Measurements from ENCODE around the gene CDT1. TPM values are rescaled to one million over a fixed set of nuclear protein-coding genes. Genes with fewer than 3 reads are reported as not detected.

Gene CDT1
- total RNA-seq, 1 donor from 2014 or later: 0.26 TPM

- DNase-seq (ENCODE audit: low read depth) (no peak), FAIRE-seq (no peak)
- TF ChIP-seq CTCF (IDR thresholded peaks at IDR 0.05; ENCODE audit: insufficient read depth, low read length, severe bottlenecking): no peak
- H3K36me3 ChIP-seq (ENCODE audit: control insufficient read depth, insufficient read depth, low read length): peaks cover 11% of the 10 kb centered on the region
- H3K4me3 ChIP-seq (ENCODE audit: low read depth, low read length): no peak overlapping the region
- H3K27me3 ChIP-seq (ENCODE audit: control insufficient read depth, insufficient read depth, low read length): no peaks in the 10 kb centered on the region
Observed at GRCh38 chr16:88855176-88855575, 51.6 kb downstream of the CDT1 start.

GRCh38 chr16:88855736-88856121 is 52.1 kb downstream of the CDT1 start:
- peaks cover 12% of the 10 kb centered on the region for H3K36me3 ChIP-seq (ENCODE audit: control insufficient read depth, insufficient read depth, low read length)
- no peaks in the 10 kb centered on the region for H3K27me3 ChIP-seq (ENCODE audit: control insufficient read depth, insufficient read depth, low read length)
- FAIRE-seq (no peak), DNase-seq (ENCODE audit: low read depth) (no peak)
- peak overlapping the region; percentile 99 for H3K4me3 ChIP-seq (ENCODE audit: low read depth, low read length)
- no peak for TF ChIP-seq CTCF (IDR thresholded peaks at IDR 0.05; ENCODE audit: insufficient read depth, low read length, severe bottlenecking)

- FAIRE-seq (no peak), DNase-seq (ENCODE audit: low read depth) (no peak)
- Histone ChIP-seq H3K36me3 (ENCODE audit: control insufficient read depth, insufficient read depth, low read length) (peaks cover 15% of the 10 kb centered on the region), H3K27me3 (ENCODE audit: control insufficient read depth, insufficient read depth, low read length) (no peaks in the 10 kb centered on the region), H3K4me3 (ENCODE audit: low read depth, low read length) (peak overlapping the region; percentile 99)
- no peak for TF ChIP-seq CTCF (IDR thresholded peaks at IDR 0.05; ENCODE audit: insufficient read depth, low read length, severe bottlenecking)
Observed at GRCh38 chr16:88856122-88856827, 52.7 kb downstream of the CDT1 start.

- Histone ChIP-seq H3K4me3 (ENCODE audit: low read depth, low read length) (peak within 1 kb of the TSS; percentile 99), H3K36me3 (ENCODE audit: control insufficient read depth, insufficient read depth, low read length) (peaks cover 17% of the 10 kb centered on the region), H3K27me3 (ENCODE audit: control insufficient read depth, insufficient read depth, low read length) (no peaks in the 10 kb centered on the region)
- FAIRE-seq (no peak), DNase-seq (ENCODE audit: low read depth) (peak; percentile 75)
- TF ChIP-seq CTCF (IDR thresholded peaks at IDR 0.05; ENCODE audit: insufficient read depth, low read length, severe bottlenecking): no peak
Observed at GRCh38 chr16:88856828-88857727, 53.5 kb downstream of the CDT1 start, which contains the start of the genes GALNS and TRAPPC2L. GALNS (minus strand) TSS chr16:88856947; CDS start chr16:88856877, 70 bp downstream. TRAPPC2L (plus strand) TSS chr16:88857127; CDS start chr16:88857151, 24 bp downstream.

GRCh38 chr16:88857728-88858339 is 54.2 kb downstream of the CDT1 start:
- TF ChIP-seq CTCF (IDR thresholded peaks at IDR 0.05; ENCODE audit: insufficient read depth, low read length, severe bottlenecking): peak; percentile 90
- peak; percentile 28 for FAIRE-seq
- no peaks in the 10 kb centered on the region for H3K27me3 ChIP-seq (ENCODE audit: control insufficient read depth, insufficient read depth, low read length)

More at GRCh38 chr16:88857728-88858339, 54.2 kb downstream of the CDT1 start:
- Histone ChIP-seq H3K36me3 (ENCODE audit: control insufficient read depth, insufficient read depth, low read length) (peaks cover 17% of the 10 kb centered on the region), H3K4me3 (ENCODE audit: low read depth, low read length) (peak overlapping the region; percentile 99)
- peak; percentile 69 for DNase-seq (ENCODE audit: low read depth)

Other genes with a start within 250 kb of the CDT1 start
- 10.5 and 11.1 TPM in 2 replicates for gene ZC3H18, start 233.4 kb upstream of the CDT1 start, total RNA-seq
- under 0.01 TPM in 1 of 2 replicates, not detected in the other for gene IL17C, start 165.2 kb upstream of the CDT1 start, total RNA-seq
- 134 and 181 TPM in 2 replicates for gene CYBA, start 152.7 kb upstream of the CDT1 start, total RNA-seq
- 34.6 and 56.6 TPM in 2 replicates for gene MVD, start 140.7 kb upstream of the CDT1 start, total RNA-seq
- gene SNAI3, start 117.3 kb upstream of the CDT1 start, total RNA-seq: 0.26 TPM in 1 of 2 replicates, not detected in the other
- gene RNF166, start 97.4 kb upstream of the CDT1 start, total RNA-seq: 6.8 and 9.7 TPM in 2 replicates
- gene CTU2, start 97.3 kb upstream of the CDT1 start, total RNA-seq: 11.3 and 31.1 TPM in 2 replicates
- gene PIEZO1, start 18.6 kb upstream of the CDT1 start, total RNA-seq: 98.2 and 224 TPM in 2 replicates
- gene APRT, start 8.1 kb downstream of the CDT1 start, total RNA-seq: 153 and 154 TPM in 2 replicates
- 15.5 and 16.3 TPM in 2 replicates for gene GALNS, start 53.2 kb downstream of the CDT1 start, total RNA-seq
- gene TRAPPC2L, start 53.3 kb downstream of the CDT1 start, total RNA-seq: 47.5 and 65.0 TPM in 2 replicates
- gene PABPN1L, start 62.9 kb downstream of the CDT1 start, total RNA-seq: not detected in 2 replicates
- 0.13 and 0.26 TPM in 2 replicates for gene CBFA2T3, start 173.4 kb downstream of the CDT1 start, total RNA-seq

Measured in bronchial epithelial cell (primary cell).